Measurements from ENCODE around the gene FANCI.
A peak's percentile ranks its signal among the peaks of the same experiment; 100 is the strongest.

Gene FANCI

DNA sequence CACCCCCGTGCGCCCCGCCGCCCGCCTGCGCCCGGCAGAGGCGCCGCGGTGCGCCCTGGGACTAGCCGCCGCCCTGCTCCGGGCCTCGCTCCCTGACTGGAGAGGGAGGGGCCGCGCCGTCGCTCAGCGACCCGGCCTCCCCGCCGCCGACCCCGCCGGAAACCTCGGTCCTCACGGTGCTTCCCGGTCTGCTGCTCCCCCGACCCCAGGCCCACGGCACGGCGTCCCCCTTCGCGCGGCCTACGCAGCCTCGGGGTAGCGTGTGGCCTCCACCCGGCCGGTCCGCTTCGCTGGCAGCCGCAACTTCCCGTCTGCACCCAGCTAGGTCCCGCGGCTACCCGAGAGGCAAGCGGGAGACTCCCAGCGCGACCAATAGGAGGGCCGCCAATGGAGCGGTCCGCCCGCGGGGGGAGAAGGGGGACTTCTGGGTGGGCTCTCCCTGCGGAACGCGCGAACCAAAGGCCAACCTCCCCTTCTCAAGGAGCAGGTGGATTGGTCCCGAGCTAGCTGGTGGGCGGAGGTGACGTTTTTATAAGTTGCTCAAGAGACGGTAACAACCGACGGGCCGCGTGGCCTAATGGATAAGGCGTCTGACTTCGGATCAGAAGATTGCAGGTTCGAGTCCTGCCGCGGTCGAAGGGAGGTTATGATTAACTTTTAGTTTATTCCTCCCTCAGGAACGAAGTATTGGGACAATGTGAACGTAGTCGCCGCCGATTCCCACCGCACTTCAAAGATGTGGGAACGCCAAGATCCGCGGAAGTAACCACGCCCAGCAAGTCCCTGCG, 90.9 kb downstream of the FANCI start, which contains the start of gene POLG:
Gene POLG, minus strand, starts transcription at position 315 of the 788 bp plus-strand sequence. CDS start 1,070 bp downstream, outside the sequence.
- DNase-seq = peak; percentile 98

DNA sequence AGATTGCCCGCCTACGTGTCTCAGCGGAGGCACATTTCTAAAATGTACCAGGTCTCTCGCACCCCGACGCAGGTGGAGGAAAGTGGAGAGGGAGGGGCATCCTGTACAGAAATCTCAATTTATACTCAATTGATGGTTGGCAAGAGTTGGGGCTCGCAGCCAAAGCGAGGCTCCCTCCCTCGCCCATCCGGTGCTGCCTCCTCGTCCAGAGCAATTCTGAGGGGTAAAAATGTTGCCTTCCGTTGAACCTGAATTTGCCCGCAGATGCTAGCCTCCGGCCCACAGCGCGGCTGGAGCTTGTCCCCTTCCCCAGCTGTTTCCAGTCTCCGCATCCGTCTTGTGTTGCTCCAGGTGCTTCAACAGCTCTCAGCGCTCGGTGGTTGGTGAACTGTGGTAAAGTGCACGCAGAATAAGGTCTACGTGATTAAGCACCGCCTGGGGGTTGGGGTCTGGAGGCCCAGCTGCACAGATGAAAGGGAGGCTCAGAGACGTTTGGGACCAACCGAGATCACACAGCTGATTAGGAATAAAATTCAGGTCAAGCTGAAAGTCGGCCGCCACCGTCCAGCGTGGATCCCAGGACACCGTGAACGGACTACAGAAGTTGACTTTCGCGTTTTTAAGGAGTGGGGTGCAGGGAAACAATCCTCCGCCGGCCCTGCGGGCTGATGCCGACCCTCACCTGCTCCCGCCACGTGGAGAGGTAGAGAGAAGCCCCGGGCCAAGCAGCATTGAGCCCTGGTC, 91.7 kb downstream of the FANCI start:
- DNase-seq = peak; percentile 86

DNA sequence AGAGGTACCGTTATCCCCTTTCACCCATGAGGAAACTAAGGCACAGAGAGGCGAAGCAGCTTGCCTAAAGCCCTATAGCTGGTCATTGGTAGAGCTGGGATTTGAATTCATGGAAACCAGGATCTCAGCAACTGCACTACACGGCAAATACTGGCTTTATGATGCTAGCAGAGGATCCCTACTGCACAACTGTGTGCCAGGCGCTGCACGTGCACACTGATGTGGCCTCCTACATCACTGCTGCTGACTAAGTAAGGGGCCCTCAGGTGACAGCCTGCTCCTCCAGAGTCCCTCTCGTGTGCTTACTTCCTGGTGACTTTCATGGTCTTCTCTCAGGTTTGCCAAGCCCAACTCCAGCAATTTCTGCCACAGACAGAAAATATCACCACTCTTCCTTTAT, 94.3 kb downstream of the FANCI start:
- no peak for DNase-seq

- no peak for DNase-seq
Measured at GRCh38 chr15:89340573-89340972, 96.8 kb downstream of the FANCI start.

- no peak for DNase-seq
Measured at GRCh38 chr15:89341316-89342005, 97.7 kb downstream of the FANCI start.

DNA sequence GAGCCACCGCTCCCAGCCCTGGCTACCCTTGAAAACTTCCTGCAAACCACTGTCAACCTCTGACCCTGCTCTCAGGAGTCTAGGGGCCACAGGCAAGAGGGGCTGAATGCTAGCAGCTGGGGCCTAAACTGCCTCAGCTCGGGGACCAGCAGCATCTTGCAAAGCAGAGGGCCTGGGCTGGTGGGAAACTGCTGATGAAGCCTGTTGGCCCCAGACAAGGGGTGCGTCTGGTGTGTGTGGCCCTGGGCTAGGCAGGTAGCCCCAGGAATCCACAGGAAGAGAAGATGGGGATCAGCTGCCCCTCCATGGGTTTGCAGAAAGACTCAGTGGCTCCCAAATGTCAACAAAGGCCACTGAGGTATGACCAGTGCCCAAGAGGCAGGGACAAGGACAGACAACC, 99.1 kb downstream of the FANCI start:
- DNase-seq = no peak

DNA sequence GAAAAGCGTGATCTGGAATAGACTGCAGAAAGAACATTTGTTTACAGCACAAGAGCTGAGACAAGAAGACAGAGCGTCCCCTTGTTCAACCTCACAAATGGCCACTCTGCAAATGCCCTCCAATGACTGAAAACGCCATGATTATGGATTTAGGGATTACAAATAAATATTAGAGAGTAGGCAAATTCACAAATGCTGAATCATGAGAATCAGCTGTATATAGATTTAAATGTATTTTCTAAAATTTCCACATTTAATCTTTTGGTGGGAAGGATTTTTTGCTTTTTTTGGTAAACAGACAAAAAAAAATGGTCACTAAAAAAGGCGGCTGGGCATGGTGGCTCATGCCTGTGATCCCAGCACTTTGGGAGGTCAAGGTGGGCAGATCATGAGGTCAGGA, 101.5 kb downstream of the FANCI start:
- DNase-seq = no peak

GRCh38 chr15:89346516-89347231, 102.9 kb downstream of the FANCI start:
- no peak for DNase-seq

DNA sequence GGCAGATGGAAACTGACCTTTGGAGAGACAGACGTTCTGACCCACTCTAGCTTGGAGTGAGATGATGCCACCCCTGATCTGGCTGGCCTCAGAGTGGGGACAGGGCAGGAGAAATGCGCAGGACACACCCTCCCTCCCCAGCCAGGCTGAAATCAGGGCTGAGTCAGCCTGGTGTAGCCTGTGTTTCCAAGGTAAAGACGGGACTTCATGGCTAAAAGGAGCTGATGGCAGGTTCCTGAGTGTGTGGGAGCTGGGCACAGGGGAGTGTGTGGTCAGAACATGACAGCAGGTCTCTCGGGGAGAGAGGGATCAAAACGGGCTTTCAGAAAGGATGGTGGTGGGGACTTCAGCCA, 105.4 kb downstream of the FANCI start:
- no peak for DNase-seq

GRCh38 chr15:89352476-89352875, 108.7 kb downstream of the FANCI start:
- no peak for DNase-seq

DNA sequence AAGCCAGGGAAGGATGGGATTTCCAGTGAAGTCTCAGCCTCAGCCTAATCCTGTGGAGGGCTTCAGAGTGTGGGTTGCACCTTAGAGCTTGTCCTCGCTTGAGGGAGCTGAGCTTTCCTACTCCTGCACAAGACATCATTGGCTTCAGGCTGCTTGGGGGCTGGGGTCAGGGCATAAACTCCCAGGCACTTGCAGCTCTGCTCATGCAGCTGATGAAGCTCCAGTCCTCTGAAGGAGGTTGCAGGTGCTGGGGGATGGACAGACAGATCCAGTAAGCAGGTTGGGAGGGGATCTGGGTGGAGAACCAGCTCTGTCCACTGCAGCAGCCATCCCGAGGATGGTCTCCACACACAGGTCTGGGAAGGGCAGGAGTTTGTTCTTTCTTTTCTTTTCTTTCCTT, 110.2 kb downstream of the FANCI start:
- no peak for DNase-seq

DNA sequence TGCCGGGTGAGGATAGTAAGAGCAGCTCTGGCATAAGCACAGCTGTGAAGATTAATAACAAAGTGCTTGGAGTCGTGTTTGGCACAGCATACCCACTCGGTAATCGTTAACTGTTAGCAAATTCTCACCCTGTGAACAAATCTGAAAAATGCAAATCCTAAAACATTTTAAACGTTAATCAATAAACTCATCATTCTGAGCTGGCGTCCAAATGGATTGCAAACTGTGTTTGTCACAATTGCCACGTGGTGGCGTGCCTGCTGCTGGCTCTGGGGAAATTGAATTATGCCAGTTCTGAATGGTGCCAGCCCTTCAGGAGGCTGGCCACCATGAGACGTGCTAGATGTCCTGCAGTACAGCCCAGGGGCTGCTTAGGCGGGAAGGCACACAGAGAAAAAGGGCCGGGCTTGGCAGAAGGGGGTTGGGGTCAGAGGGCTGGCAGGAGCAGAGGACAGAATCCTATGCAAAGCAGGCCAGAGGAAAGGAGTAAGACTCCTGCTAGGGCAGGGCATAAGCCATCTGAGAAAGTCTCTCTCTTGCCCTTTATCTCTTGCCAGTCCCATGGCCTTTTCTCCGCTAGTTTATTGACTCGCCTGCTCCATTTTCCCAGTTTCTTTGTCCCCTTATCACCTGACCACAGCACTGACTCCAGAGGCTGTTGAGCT, 113.0 kb downstream of the FANCI start:
- peak; percentile 29 for DNase-seq

- DNase-seq = no peak
Measured at GRCh38 chr15:89358435-89358754, 114.6 kb downstream of the FANCI start.

GRCh38 chr15:89358755-89359439, 115.1 kb downstream of the FANCI start:
- peak; percentile 67 for DNase-seq

- DNase-seq = no peak
Measured at GRCh38 chr15:89359471-89360293, 115.9 kb downstream of the FANCI start.

- DNase-seq = no peak
Measured at GRCh38 chr15:89360294-89360971, 116.7 kb downstream of the FANCI start.

DNA sequence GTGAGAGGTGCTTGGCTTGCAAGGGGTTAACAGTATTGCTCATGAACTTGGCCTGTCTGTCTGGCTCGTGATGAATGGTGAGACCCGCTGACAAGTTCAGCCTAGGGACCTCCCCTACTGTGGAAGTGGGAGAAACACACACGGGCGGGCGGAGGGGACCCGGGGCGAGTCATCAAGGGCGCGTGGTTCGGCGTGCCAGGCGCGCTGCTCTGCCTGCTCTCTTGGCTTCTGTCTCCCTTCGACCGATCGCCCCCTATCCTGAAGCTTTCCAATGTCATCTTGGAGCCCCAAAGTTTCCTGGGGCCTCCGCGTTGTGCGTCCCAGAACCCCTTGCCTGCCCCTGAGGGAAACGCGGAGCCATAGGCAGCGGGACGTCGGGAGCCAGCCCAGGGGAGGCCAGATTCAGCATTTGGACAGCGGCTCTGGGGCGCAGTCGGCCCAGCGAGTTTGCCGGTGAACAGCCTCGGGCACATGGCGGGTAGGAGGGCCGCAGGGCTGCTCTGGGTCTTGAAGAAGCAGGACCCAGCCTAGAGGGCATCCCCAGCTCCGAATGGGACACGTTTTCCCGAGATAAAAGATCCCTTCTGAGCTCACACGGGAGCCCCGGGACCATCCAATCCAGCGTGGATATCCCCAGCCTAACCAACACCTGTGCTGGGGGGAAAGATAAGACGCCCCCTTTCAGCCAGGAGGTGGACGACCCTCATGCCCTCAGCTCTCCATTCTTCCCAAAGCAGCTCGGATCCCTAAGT, 117.8 kb downstream of the FANCI start:
- peak; percentile 25 for DNase-seq

DNA sequence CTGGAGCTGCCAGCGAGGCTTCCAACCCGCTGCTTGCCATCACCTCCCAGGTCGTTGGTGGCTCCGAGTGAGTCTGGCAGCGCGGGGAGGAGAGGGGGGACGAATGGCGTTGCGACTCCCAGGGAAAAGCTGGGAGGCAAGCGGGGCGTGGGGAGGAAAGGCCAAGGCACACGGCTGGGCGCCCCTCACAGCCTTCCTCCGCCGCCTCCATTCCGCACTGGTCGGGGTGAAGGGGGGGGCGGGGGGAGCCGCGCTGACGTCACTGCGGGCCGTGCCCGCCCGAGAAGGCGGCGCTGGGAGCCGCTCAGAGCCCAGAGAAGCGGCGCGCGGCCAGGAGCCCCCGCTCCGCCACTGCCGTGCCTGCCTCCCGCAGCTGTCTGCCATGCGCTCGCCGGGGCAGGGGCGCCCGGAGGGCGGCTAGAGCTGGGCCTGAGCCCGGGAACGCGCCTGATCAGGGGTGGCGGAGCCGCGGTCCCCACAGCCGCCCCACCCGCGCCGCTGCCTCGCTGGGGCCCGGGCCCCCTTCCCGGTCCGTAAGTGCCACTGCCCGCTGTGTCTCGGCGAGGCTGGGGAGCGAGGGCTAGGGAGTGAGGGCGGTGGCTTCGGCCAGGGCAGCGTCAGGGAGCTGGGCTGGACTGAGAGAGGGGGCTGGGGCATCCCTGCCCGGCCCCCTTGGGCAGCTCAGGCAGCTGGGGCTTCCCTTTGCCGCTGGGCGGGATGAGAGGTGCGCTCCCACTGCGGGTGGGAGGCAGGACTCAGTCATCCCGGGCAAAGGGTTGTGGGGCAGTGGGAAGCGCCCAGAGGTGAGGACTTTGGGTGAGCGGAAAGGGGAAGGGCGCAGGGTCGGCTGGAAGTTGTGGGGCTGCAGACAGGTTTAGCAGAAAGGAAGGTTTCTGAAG, 118.7 kb downstream of the FANCI start:
- DNase-seq = peak; percentile 53

GRCh38 chr15:89363133-89363532, 119.4 kb downstream of the FANCI start:
- no peak for DNase-seq
